ENCODE measurements around the gene RALGPS2. TPM values are rescaled to one million over a fixed set of nuclear protein-coding genes. Genes with fewer than 3 reads are reported as not detected.

RALGPS2 gene
- total and polyA plus RNA-seq, 2 of the 8 experiments (the other 6 are each of a cell fraction or from before 2014, with no cell fraction given), result 6.7 to 38.0 TPM

DNA sequence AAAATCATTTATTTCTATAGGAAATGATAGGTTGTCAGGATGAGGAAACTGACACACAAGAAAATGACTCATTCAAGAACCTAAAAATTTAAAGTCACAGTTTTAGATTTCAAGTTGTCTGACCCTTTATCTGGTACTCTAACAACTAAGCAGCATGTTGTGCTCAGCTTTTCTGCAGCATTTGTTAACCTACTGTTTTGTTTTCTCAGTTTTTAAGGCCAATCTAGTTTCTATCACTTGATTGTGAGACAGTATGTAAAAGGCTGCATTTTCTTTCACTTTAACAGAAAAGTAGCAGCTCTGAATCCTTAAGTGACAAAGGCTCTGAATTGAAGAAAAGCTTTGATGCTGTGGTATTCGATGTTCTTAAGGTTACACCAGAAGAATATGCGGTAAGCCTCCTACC, 59.1 kb downstream of the RALGPS2 start:
- Histone ChIP-seq H2BK5ac (ENCODE audit: low read depth, low read length) (no peak overlapping the region), H3K9me3 (ENCODE audit: insufficient read depth in 2 of 2, low read depth in 1 of 2, low read length in 1 of 2) (no peaks in the 10 kb centered on the region), H3K79me2 (ENCODE audit: control insufficient read depth in 1 of 2, insufficient read depth in 2 of 2, low read length in 2 of 2) (no peaks in the 10 kb centered on the region), H2BK20ac (ENCODE audit: low read length) (no peak overlapping the region), H4K20me1 (replicated peaks in 1 of 2; ENCODE audit: control insufficient read depth in 1 of 2, insufficient read depth in 2 of 2, low read length in 2 of 2) (peaks cover 0 to 1% of the 10 kb centered on the region in 2 experiments), H2BK15ac (ENCODE audit: low read length) (no peak overlapping the region), H3K4me2 (ENCODE audit: insufficient read depth in 1 of 2, low read depth in 2 of 2, low read length in 2 of 2) (no peak overlapping the region), H3K4ac (replicated peaks; ENCODE audit: insufficient read length, low read depth, low read length) (no peak overlapping the region), H3K14ac (ENCODE audit: insufficient read length) (no peak overlapping the region), H3K18ac (ENCODE audit: extremely low read depth, low read length) (no peak overlapping the region), H3K56ac (replicated peaks; ENCODE audit: insufficient read length, low read depth, low read length) (no peak overlapping the region), H3K23ac (ENCODE audit: insufficient read length) (no peak overlapping the region), H2AFZ (ENCODE audit: low read length) (no peak overlapping the region), H4K91ac (replicated peaks; ENCODE audit: insufficient read length, low read length) (no peak overlapping the region), H3K79me1 (ENCODE audit: low read depth, low read length) (no peaks in the 10 kb centered on the region), H4K8ac (ENCODE audit: extremely low read depth, insufficient read depth, low read length) (no peak overlapping the region), H2AK5ac (ENCODE audit: low read depth, low read length) (no peak overlapping the region), H3K9ac (replicated peaks in 1 of 4; ENCODE audit: extremely low read depth in 1 of 4, low read depth in 3 of 4, low read length in 3 of 4) (no peak overlapping the region), H3K36me3 (ENCODE audit: control insufficient read depth in 2 of 4, insufficient read depth in 4 of 4, low read length in 3 of 4) (peaks cover 0 to 10% (median 3%) of the 10 kb centered on the region in 4 experiments; a peak in 4 of 8 replicates), H3K27me3 (replicated peaks in 1 of 4; ENCODE audit: control insufficient read depth in 3 of 4, extremely low read depth in 1 of 4, insufficient read depth in 3 of 4, low read length in 3 of 4) (no peaks in the 10 kb centered on the region), H3K4me1 (replicated peaks in 1 of 4; ENCODE audit: control insufficient read depth in 3 of 4, insufficient read depth in 4 of 4, low read length in 3 of 4) (no peaks in the 10 kb centered on the region), H4K5ac (ENCODE audit: insufficient read length, low read depth, low read length) (no peak overlapping the region), H2BK12ac (ENCODE audit: low read depth, low read length) (no peak overlapping the region), H3K23me2 (ENCODE audit: low read depth, low read length) (no peaks in the 10 kb centered on the region; the same call in 1 of the 2 replicates), H3K4me3 (ENCODE audit: extremely low read depth in 1 of 4, insufficient read depth in 2 of 4, low read depth in 3 of 4, low read length in 4 of 4) (no peak overlapping the region), H3K27ac (ENCODE audit: low read depth, low read length) (no peak overlapping the region), H2BK120ac (replicated peaks; ENCODE audit: low read depth, low read length) (no peak overlapping the region)
- ChIA-PET POLR2A (ENCODE audit: partially characterized antibody) (no interaction called here), CTCF (ENCODE audit: partially characterized antibody) (interaction anchor here (0.5 to 3.1 kb wide), 6 partner anchors 10 to 241 kb away, joined by 3 to 9 read pairs (median 3); no protein-coding TSS in a partner anchor)
- TF ChIP-seq CHD2 (IDR thresholded peaks at IDR 0.05; ENCODE audit: low read length), result no peak
- no peak for TF ChIP-seq EGR1 (IDR thresholded peaks at IDR 0.05; ENCODE audit: borderline replicate concordance, low read depth, low read length)
- TF ChIP-seq TBP (IDR thresholded peaks at IDR 0.05; ENCODE audit: low read depth, low read length), result no peak
- TF ChIP-seq CREB1 (IDR thresholded peaks at IDR 0.05), result no peak
- TF ChIP-seq SIX5 (IDR thresholded peaks at IDR 0.05; ENCODE audit: low read depth, low read length), result no peak
- TF ChIP-seq CHD1 (IDR thresholded peaks at IDR 0.05; ENCODE audit: low read depth, low read length), result no peak
- TF ChIP-seq GTF2F1 (IDR thresholded peaks at IDR 0.05; ENCODE audit: borderline replicate concordance, low read depth, low read length), result no peak
- TF ChIP-seq CBX8 (IDR thresholded peaks at IDR 0.05; ENCODE audit: borderline replicate concordance, low read depth, low read length), result no peak
- DNase-seq (ENCODE audit: low read depth in 1 of 2, low spot score in 2 of 2) (no peak), FAIRE-seq (no peak)
- 94% methylated on average over 2 of the region's 2 CpGs; no CpG with 5 or more reads in 1 of the 2 experiments for WGBS, 2 experiments (ENCODE audit: extremely low coverage in 1 of 2, insufficient coverage in 1 of 2, insufficient read length in 1 of 2, insufficient replicate concordance in 2 of 2, low coverage in 1 of 2, low lambda C conversion rate in 2 of 2, missing lambda C conversion rate in 1 of 2)
